RPMI7951 (cell line): ENCODE measurements around the gene SMIM23. TPM values are rescaled to one million over a fixed set of nuclear protein-coding genes. Genes with fewer than 3 reads are reported as not detected.
A peak's percentile ranks its signal among the peaks of the same experiment; 100 is the strongest.

Experiments
- DNase-seq: peaks from one replicate; pipeline ENCODE4 v3.0.0-alpha.2; 2012; ENCODE audit warnings: low read depth
- total RNA-seq: library from RNA; depleted of rRNA; stranded (reverse); fragments of >200 nt; shearing (Covaris generic); gene quantifications from 2 replicates; pipeline ENCODE4 v1.2.3, GENCODE V29; 2014; rRNA removed

The SMIM23 gene
- total RNA-seq, 1 experiment from 2014 or later: not detected

DNA sequence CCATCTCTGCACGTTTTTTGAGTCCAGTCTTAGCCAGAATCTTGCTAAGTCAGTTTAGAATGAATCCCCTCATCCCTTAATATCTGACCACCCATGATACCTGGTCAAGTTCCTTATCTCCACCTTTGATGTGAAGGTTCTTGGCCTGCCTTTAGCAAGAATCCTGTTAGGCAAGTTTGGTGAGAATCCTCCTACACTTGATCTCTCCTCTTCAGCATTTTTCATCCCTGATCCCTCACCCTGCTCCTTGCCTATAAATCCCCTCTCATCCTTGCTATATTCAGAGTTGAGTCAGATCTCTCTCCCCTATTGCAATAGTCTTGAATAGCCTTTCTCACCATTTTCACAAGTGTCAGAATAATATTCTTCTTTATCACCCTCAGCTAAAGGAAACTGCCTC lies 31.0 kb downstream of the SMIM23 start:
- no peak for DNase-seq

DNA sequence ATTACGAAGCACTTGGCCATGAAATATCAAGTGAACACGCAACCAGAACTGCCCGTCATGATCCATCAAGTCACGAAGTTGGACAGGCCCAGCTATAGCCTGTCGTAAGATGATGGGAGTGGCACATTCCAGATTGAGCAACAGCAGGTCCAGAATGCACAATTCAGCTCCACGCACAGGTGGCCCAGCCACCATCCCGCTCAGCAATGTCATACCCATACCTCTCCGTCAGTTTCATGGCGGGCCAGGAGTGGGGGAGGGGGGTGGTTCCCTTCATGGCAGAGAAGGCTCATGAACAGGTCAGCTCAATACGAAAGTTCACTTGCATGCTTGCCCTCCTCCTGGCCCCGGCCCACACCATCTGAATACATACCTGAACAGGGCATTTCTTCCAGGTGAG lies 34.9 kb downstream of the SMIM23 start:
- DNase-seq: no peak

DNA sequence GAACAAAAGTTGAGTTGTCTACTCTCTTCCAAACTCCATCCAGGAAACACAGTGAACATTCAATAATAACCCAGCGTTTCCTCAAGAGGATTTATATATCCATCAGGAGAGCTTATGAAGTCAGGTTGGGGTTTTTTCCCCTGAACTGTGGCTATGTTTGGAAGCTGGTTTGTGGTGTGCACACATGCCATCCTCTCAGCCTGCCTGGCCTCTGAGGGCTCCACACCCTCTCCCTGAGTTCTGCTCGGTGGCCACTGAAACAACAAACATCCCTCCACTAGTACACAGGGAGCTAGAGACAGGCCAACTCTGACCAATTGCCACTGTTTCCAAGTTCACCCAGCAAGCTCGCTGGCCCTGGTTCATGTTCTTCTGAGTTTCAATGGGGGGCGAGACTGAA lies 35.7 kb downstream of the SMIM23 start:
- no peak for DNase-seq

DNA sequence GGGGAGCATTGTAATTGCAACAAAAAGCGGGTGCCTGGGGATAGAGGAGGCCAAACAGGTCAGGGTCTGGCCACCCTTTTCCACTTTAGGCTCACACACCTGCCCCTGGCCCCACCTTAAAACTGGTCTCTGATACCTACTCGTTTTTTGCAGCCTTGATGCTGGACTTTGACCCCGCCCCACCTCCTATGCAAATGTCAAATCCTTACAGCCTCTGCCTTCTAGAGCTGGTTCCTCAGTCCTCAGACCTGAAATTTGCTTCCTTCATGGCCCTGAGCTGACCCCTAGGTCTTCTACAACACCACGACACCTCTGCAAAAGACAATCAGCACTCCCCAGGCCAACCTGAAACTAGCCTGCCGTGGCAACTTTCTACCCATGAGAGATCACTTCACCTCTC lies 37.7 kb downstream of the SMIM23 start:
- no peak for DNase-seq

DNA sequence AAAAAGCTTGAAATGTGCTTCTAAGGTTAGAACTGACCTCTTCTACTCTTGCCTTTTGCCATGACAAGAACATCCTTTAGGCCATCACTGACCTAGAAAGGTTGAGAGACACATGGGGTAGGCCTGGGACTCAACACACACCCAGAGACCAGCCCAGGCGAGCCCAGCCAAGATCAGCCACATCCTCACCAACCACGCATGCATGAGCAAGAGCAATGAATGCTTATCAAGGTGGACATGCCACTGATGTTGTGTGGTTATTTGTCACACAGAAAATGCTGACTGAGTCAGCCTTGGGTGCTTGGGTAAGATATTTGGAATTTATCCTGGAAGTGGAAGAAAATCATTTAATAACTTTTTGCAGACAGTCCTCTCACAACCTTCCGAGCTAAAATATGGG lies 39.4 kb downstream of the SMIM23 start:
- DNase-seq: peak; percentile 19

DNA sequence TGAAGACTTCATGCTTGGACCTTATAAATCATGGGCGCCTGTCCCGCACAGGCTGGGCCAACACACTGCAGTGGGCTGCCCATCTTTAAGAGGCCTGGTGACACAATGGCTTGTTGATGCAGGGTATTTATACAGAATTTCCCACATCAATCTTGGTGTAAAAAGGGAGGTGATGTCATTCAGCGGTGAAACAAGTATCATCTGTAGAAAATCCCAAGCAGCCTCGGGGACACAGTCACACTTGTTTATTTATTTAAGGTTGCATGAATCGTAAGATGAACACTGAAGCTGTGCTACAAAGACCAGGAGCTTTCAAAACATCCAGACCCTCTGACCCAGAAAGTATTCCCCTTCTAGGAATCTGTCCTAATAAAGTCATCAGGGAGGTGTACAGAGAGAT lies 40.5 kb downstream of the SMIM23 start:
- DNase-seq: peak; percentile 23

DNA sequence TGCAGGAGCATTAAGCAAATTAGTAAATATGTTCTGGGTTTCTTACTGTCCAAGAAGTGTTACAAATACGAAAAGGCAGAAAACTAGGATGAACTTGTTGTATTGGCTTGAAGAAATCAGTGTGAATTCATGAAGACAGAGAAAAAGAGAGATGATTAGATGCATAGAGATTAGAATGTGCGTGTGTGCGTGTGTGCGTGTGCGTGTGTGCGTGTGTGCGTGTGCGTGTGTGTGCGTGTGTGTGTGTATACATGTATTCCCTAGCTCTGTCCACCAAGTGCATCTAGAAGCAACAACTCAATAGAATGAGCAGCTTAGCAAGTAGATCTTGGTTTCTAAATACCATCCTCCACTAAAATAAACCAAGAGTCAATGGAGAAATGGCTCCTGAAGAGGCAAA lies 41.5 kb downstream of the SMIM23 start:
- no peak for DNase-seq

DNA sequence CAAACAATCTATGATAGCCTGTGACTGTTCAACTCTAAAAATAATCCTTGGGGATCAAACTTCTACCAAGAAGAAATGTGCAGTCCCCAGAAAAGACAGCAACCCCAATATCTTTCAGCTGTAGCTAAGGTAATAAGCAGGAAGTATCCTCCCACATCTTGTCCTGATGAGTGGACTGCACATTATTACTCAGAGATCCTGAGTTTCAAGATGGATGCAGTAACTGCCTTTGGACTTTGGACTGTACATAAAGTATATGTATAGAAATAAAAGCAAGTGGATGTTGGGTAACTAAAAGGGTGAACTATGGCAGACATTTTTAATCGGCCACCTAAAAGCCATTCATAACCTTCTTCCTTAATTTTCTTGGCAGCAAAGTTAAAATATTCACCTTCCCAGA lies 45.1 kb downstream of the SMIM23 start:
- no peak for DNase-seq

DNA sequence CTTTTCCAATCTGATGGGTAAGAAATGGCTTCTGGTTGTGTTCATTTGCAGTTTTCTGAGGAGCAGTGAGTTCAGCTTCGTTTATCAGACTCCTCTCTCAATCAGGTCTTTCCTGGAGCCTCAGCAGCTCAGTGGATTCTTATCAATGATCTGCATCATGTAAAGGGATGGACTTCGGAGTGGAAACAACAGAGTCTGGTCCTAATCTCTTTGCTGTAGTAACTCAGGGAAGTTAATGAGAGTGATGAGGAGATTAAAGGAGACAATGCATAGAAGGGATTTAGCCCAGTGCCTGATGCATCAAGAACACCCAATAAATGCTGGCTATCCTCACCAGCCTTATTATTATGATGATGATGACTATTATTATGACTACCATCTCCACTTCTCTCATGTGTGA lies 47.2 kb downstream of the SMIM23 start:
- DNase-seq: no peak

DNA sequence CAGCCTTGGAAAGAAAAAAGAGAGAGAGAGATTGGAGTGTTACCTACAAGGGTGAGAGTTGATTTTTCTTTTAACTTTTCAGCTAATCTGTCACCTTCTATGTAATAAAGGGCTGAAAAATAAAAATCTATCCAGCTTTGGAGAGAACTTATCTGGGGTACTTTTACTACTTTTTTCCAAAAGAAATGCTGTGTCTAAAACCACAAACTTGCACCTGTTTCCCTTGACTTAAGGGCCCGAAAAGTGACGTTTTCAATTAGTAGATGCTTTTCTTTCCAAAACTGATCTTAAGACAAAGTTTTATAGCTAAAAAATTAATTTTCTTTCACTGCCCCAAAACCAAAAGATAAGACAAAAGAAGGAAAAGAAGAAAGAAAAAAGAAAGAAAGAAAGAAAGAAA lies 48.8 kb downstream of the SMIM23 start:
- DNase-seq: no peak

DNA sequence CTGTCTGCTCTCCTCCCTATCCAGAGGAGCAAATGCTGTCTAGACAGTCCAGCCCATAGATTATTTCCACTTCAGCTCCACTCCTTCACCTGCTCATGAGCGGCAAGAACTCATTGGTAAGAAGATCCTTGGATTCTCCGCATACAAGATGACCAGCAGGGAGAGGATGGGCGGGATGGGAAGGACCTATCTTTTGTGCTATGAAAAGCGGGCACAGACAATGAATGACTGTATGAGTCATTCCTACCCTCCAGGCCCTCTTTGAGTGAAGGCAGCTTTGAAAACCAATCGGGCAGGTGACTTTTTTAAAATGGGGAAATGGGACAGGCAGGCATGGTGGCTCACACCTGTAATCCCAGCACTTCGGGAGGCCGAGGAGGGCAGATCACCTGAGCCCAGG lies 49.4 kb downstream of the SMIM23 start:
- DNase-seq: peak; percentile 26

DNA sequence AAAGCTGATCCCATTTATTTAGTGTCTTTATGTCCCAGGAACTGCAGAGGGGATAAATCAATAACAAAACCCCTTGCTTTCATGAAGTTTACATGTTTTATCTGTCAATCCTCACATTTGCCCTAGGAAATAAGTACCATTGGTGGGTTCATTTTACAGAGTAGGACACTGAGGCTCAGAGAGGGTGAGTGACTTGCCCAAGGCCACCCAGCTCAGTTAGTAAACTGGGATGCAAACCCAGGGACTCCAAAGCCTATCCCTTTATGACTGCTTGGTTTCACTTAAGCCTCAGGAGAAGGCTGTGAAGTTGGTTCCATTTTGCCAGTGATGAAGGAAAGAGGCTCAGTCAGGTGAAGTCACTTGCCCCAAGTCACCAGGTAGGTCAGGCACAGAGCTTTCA lies 51.9 kb downstream of the SMIM23 start:
- DNase-seq: no peak

DNA sequence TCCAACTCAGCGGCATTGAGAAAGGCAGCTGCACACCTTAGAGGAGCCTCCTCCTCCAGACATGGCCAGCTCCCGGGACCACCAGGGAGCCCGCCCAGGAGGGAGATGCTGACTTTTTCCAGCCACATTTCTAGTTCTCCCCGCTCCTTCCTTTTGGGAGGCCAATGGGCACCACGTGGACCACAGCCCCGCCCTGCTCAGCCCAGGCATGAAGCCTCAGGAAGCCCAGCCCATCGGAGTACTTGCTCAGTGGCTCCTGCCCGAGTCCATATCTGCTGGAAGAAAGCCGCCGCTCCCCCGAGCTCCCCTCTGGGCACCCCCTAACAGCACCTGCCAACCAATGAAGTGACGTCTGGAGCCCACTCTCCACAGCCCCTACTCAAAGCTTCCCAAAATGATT lies 52.4 kb downstream of the SMIM23 start:
- DNase-seq: peak; percentile 9

DNA sequence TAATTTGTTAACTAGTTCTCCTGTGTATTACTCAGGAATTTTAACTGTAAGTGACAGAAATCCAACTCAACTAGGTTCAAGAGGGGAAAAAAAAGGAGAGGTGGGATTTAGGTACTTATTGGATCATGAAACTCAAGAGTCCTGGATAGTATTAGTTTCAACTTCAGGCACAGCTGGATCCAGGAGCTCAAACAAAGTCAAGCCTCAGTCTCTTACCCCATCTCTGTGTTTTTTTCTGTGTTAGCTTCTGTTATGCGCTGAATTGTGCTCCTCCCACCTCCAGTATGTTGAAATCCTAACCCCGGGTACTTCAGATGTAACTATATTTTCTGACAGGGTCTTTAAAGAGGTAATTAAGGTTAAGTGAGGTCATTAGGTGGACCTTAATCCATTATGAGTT lies 53.5 kb downstream of the SMIM23 start:
- no peak for DNase-seq

DNA sequence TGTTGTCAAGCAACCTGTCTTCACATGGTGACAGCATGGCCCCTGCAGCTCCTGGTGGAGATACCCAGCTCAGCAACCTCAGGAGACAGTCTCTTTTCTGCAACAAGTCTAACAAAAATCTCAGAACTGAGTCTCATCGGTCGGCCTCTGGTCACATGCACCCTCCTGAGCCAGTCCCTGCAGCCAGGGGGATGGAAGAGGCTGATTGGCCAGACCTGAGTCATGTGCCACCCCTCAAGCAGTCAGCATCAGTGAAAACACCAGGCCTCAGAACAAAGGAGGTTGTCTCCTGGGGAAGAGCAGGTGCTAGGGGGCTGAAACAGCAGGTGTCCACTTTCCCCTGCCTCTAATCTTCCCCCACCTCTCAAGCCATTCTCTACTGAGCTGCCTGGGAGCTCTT lies 54.4 kb downstream of the SMIM23 start:
- no peak for DNase-seq

Other genes with a start within 250 kb of the SMIM23 start
- gene FBXW11, start 220.8 kb downstream of the SMIM23 start, total RNA-seq: 45.3 and 58.3 TPM in 2 replicates